ENCODE data around the gene PRKAG1. TPM values are rescaled to one million over a fixed set of nuclear protein-coding genes. Genes with fewer than 3 reads are reported as not detected.

Gene PRKAG1
- polyA plus RNA-seq, 3 donors, result 35.9 to 58.9 (median 50.1) TPM

DNA sequence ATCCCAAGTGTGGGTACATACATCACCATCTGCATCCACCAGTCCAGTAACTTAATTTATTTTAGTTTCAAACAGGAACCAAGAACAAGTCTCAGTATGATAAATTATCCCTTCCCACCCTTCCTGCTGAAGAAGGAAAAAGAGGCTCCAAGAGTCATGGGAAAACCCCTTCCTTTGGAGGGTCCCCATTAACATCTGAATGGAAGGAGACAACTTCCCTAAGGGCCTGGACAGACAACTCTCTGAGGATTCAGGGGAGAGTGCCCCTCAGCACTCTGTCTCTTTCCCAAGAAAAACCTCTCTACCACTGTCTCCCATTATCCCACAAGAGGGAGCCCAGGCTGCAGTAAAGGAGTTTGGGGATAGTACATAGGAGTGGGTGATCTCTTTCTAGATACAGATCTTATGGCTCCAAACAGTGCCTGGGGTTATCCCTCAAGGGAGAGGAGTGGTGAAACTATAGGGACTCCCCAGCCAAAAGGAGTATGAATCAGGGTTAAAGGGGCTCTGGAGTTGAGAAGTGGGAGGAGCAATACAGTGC, 53.2 kb downstream of the PRKAG1 start:
- H3K27ac ChIP-seq (ENCODE audit: low read depth in 1 of 2, low read length in 2 of 2), result no peak overlapping the region
- peaks cover 0 to 3% of the 10 kb centered on the region in 2 donors for H3K36me3 Mint-ChIP-seq
- no peak overlapping the region for H3K27ac Mint-ChIP-seq
- H3K4me1 Mint-ChIP-seq, result peaks cover 14% of the 10 kb centered on the region
- H3K9me3 Mint-ChIP-seq, result peaks cover 0 to 8% (median 0%) of the 10 kb centered on the region in 7 donors
- no peak overlapping the region for H3K4me2 ChIP-seq (replicated peaks; ENCODE audit: extremely low read depth, low read length, poor library complexity, severe bottlenecking)
- no peaks in the 10 kb centered on the region for H3K79me2 ChIP-seq (ENCODE audit: insufficient read depth, low read length)
- intact Hi-C loops (cut with micrococcal nuclease), result no loop called here
- H3K4me3 Mint-ChIP-seq, result no peak overlapping the region
- H3K4me1 ChIP-seq (ENCODE audit: control insufficient read depth in 1 of 2, insufficient read depth in 2 of 2, low read length in 2 of 2), result peaks cover 6 to 18% of the 10 kb centered on the region in 2 donors
- H3K27me3 Mint-ChIP-seq (ENCODE audit: low read depth in 3 of 3), result peaks cover 21 to 33% (median 26%) of the 10 kb centered on the region in 3 donors
- H3K27me3 ChIP-seq (ENCODE audit: control insufficient read depth in 2 of 2, insufficient read depth in 2 of 2, low read length in 2 of 2), result peaks cover 7 to 26% of the 10 kb centered on the region in 2 donors
- H2AFZ ChIP-seq (ENCODE audit: insufficient read depth, low read depth, low read length, poor library complexity, severe bottlenecking), result no peak overlapping the region
- no peak for DNase-seq
- H3K4me3 ChIP-seq (replicated peaks in 1 of 3; ENCODE audit: low read depth in 2 of 3, low read length in 3 of 3), result no peak overlapping the region
- no peaks in the 10 kb centered on the region for H4K20me1 ChIP-seq (ENCODE audit: insufficient read depth, low read length)
- TF ChIP-seq, protein P1, sequence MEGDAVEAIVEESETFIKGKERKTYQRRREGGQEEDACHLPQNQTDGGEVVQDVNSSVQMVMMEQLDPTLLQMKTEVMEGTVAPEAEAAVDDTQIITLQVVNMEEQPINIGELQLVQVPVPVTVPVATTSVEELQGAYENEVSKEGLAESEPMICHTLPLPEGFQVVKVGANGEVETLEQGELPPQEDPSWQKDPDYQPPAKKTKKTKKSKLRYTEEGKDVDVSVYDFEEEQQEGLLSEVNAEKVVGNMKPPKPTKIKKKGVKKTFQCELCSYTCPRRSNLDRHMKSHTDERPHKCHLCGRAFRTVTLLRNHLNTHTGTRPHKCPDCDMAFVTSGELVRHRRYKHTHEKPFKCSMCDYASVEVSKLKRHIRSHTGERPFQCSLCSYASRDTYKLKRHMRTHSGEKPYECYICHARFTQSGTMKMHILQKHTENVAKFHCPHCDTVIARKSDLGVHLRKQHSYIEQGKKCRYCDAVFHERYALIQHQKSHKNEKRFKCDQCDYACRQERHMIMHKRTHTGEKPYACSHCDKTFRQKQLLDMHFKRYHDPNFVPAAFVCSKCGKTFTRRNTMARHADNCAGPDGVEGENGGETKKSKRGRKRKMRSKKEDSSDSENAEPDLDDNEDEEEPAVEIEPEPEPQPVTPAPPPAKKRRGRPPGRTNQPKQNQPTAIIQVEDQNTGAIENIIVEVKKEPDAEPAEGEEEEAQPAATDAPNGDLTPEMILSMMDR (IDR thresholded peaks at IDR 0.05), result no peak
- no peaks in the 10 kb centered on the region for H3K36me3 ChIP-seq (replicated peaks in 1 of 2; ENCODE audit: control insufficient read depth in 1 of 2, insufficient read depth in 2 of 2, low read length in 2 of 2)
- peaks cover 0 to 6% of the 10 kb centered on the region in 2 donors for H3K9me3 ChIP-seq (replicated peaks in 1 of 2; ENCODE audit: control insufficient read depth in 1 of 2, insufficient read depth in 1 of 2, low read length in 2 of 2)
- H3K9ac ChIP-seq (ENCODE audit: insufficient read depth, low read length, poor library complexity, severe bottlenecking), result no peak overlapping the region

DNA sequence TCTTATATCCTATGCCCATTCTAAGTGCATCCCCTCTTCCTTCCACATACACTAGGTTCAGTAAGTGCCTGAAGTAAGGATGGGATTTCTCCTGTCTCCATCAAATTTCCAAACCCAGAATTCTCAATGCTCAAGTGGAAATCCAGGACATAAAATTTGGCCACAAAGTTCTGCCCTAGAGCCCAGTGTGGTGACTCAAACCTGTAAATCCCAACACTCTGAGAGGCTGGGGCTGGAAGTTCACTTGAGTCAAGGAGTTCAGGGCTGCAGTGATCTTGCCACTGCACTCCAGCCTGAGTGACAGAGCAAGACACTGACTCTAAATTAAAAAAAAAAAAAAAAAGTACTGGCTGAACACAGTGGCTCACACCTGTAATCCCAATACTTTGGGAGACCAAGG, 56.8 kb downstream of the PRKAG1 start:
- Mint-ChIP-seq H3K4me1 (peaks cover 18% of the 10 kb centered on the region), H3K27me3 (ENCODE audit: low read depth in 3 of 3) (peaks cover 7 to 14% (median 13%) of the 10 kb centered on the region in 3 donors), H3K36me3 (no peaks in the 10 kb centered on the region), H3K9me3 (no peaks in the 10 kb centered on the region), H3K27ac (no peak overlapping the region), H3K4me3 (no peak overlapping the region)
- Histone ChIP-seq H3K4me2 (replicated peaks; ENCODE audit: extremely low read depth, low read length, poor library complexity, severe bottlenecking) (no peak overlapping the region), H2AFZ (ENCODE audit: insufficient read depth, low read depth, low read length, poor library complexity, severe bottlenecking) (no peak overlapping the region), H3K4me3 (replicated peaks in 1 of 3; ENCODE audit: low read depth in 2 of 3, low read length in 3 of 3) (no peak overlapping the region), H4K20me1 (ENCODE audit: insufficient read depth, low read length) (peaks cover 3% of the 10 kb centered on the region), H3K27ac (ENCODE audit: low read depth in 1 of 2, low read length in 2 of 2) (no peak overlapping the region), H3K79me2 (ENCODE audit: insufficient read depth, low read length) (peaks cover 4% of the 10 kb centered on the region), H3K9ac (ENCODE audit: insufficient read depth, low read length, poor library complexity, severe bottlenecking) (no peak overlapping the region), H3K4me1 (ENCODE audit: control insufficient read depth in 1 of 2, insufficient read depth in 2 of 2, low read length in 2 of 2) (peaks cover 11 to 22% of the 10 kb centered on the region in 2 donors), H3K36me3 (replicated peaks in 1 of 2; ENCODE audit: control insufficient read depth in 1 of 2, insufficient read depth in 2 of 2, low read length in 2 of 2) (no peaks in the 10 kb centered on the region), H3K9me3 (replicated peaks in 1 of 2; ENCODE audit: control insufficient read depth in 1 of 2, insufficient read depth in 1 of 2, low read length in 2 of 2) (no peaks in the 10 kb centered on the region), H3K27me3 (ENCODE audit: control insufficient read depth in 2 of 2, insufficient read depth in 2 of 2, low read length in 2 of 2) (peaks cover 0 to 5% of the 10 kb centered on the region in 2 donors)
- intact Hi-C loops (cut with micrococcal nuclease), result no loop called here
- TF ChIP-seq, protein P1 (IDR thresholded peaks at IDR 0.05), result no peak
- no peak for DNase-seq
